ENCODE measurements around the gene TTL.
"Not testable (repeated sequence)": the region's sequence is repeated elsewhere in the genome, so short reads cannot be mapped to it uniquely, and the experiment has no call there.

Gene TTL

GRCh38 chr2:112494828-112495227 is 12.9 kb downstream of the TTL start:
- Histone ChIP-seq H3K36me3 (ENCODE audit: insufficient read depth, low read length) (peaks cover 35% of the 10 kb centered on the region), H3K4me2 (ENCODE audit: insufficient read depth, low read length) (no peak overlapping the region), H3K9me3 (ENCODE audit: insufficient read depth, low read length, severe bottlenecking) (no peaks in the 10 kb centered on the region), H2AFZ (ENCODE audit: low read depth, low read length) (no peak overlapping the region), H3K79me2 (ENCODE audit: insufficient read depth, low read length) (peaks cover 23% of the 10 kb centered on the region), H3K9ac (ENCODE audit: low read depth, low read length) (no peak overlapping the region), H4K20me1 (ENCODE audit: insufficient read depth, low read length) (no peaks in the 10 kb centered on the region; the same call in 1 of the 2 replicates), H3K27me3 (ENCODE audit: insufficient read depth, low read length, poor library complexity) (no peaks in the 10 kb centered on the region), H3K4me1 (ENCODE audit: insufficient read depth, low read length) (no peaks in the 10 kb centered on the region), H3K4me3 (ENCODE audit: low read depth in 1 of 2, low read length in 2 of 2) (no peak overlapping the region), H3K27ac (ENCODE audit: low read length) (no peak overlapping the region)
- TF ChIP-seq CTCF (IDR thresholded peaks at IDR 0.05; ENCODE audit: borderline replicate concordance, extremely low read depth, low read length, poor library complexity, severe bottlenecking) (no peak), EZH2 (IDR thresholded peaks at IDR 0.05; ENCODE audit: borderline replicate concordance, low read depth, low read length, severe bottlenecking) (no peak)
- DNase-seq = no peak
- ATAC-seq (ENCODE audit: insufficient read depth, low read depth) = no peak

DNA sequence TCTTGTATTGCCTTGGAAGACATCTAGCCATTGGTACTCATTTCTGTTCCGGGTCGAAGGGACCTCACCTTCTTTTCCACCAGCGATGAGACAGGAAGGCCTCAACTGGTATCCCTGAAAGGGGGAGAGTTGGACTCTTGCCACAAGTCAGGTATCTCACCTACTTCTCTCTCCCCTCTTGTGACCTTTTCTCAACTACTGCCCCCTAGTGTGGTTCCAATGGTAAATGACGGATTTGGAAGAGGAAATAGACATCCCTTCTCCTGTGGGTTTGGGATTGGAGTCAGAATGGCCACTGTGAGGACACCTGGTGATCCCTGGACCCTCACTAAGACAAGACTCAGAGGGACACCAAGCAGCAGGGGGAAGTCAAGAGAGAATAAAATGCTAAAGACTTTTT is 13.9 kb downstream of the TTL start:
- not testable (repeated sequence) for H3K4me3 ChIP-seq (ENCODE audit: low read depth in 1 of 2, low read length in 2 of 2); H3K4me2 ChIP-seq (ENCODE audit: insufficient read depth, low read length); H3K9ac ChIP-seq (ENCODE audit: low read depth, low read length); DNase-seq; H3K9me3 ChIP-seq (ENCODE audit: insufficient read depth, low read length, severe bottlenecking); H3K27ac ChIP-seq (ENCODE audit: low read length); H2AFZ ChIP-seq (ENCODE audit: low read depth, low read length); H3K4me1 ChIP-seq (ENCODE audit: insufficient read depth, low read length); H3K27me3 ChIP-seq (ENCODE audit: insufficient read depth, low read length, poor library complexity); H4K20me1 ChIP-seq (ENCODE audit: insufficient read depth, low read length); ATAC-seq (ENCODE audit: insufficient read depth, low read depth)
- Histone ChIP-seq H3K79me2 (ENCODE audit: insufficient read depth, low read length) (peaks cover 17% of the 10 kb centered on the region), H3K36me3 (ENCODE audit: insufficient read depth, low read length) (peaks cover 32% of the 10 kb centered on the region)

DNA sequence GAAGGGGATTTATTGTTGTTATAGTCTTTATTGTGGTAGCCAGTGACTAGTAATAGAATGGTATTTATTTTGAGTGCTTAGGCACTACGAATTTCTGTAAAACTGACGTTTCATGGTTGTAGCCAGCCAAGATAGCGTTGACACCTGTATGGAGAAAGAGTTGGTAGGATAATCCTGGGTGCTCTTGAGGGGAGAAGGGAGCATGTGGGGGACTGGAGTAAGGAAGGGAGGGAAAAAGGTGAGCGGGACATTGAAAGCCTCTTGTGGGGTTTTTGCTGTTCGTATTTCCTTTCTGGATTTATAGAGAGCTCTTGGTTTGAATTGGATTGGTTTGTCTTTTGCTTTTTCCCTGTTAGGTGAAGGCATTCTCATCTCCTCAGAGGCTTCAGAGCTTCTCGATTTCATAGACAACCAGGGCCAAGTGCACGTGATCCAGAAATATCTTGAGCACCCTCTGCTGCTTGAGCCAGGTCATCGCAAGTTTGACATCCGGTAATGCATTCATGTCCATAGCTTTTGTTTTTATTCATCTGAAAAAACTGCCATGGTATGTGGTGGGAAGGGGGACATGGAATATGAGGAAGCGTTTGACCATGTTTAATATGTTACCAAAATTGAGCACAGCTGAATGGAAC is 19.0 kb downstream of the TTL start:
- not testable (repeated sequence) for H2AFZ ChIP-seq (ENCODE audit: low read depth, low read length); H3K9me3 ChIP-seq (ENCODE audit: insufficient read depth, low read length, severe bottlenecking); H3K9ac ChIP-seq (ENCODE audit: low read depth, low read length); H3K27ac ChIP-seq (ENCODE audit: low read length); H3K4me1 ChIP-seq (ENCODE audit: insufficient read depth, low read length); H3K27me3 ChIP-seq (ENCODE audit: insufficient read depth, low read length, poor library complexity); H4K20me1 ChIP-seq (ENCODE audit: insufficient read depth, low read length); H3K79me2 ChIP-seq (ENCODE audit: insufficient read depth, low read length); H3K4me3 ChIP-seq (ENCODE audit: low read depth in 1 of 2, low read length in 2 of 2); H3K4me2 ChIP-seq (ENCODE audit: insufficient read depth, low read length)
- peak; percentile 51 for DNase-seq
- peaks cover 20% of the 10 kb centered on the region for H3K36me3 ChIP-seq (ENCODE audit: insufficient read depth, low read length)
- peak; percentile 48 for TF ChIP-seq CTCF (IDR thresholded peaks at IDR 0.05; ENCODE audit: borderline replicate concordance, extremely low read depth, low read length, poor library complexity, severe bottlenecking)
- ATAC-seq (ENCODE audit: insufficient read depth, low read depth) = peak; percentile 73

DNA sequence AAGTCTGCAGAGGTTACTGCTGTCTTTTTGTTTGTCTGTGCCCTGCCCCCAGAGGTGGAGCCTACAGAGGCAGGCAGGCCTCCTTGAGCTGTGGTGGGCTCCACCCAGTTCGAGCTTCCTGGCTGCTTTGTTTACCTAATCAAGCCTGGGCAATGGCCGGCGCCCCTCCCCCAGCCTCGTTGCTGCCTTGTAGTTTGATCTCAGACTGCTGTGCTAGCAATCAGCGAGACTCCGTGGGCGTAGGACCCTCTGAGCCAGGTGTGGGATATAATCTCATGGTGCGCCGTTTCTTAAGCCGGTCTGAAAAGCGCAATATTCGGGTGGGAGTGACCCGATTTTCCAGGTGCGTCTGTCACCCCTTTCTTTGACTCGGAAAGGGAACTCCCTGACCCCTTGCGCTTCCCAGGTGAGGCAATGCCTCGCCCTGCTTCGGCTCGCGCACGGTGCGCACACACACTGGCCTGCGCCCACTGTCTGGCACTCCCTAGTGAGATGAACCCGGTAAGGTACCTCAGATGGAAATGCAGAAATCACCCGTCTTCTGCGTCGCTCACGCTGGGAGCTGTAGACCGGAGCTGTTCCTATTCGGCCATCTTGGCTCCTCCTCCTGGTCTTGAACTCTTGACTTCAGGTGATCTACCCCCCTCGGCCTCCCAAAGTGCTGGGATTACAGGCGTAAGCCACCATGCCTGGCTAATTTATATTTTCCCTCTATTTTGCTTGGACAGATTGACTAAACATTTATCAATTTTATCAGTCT is 27.5 kb downstream of the TTL start:
- not testable (repeated sequence) for H3K4me1 ChIP-seq (ENCODE audit: insufficient read depth, low read length); H3K9ac ChIP-seq (ENCODE audit: low read depth, low read length); H2AFZ ChIP-seq (ENCODE audit: low read depth, low read length); H4K20me1 ChIP-seq (ENCODE audit: insufficient read depth, low read length); DNase-seq; H3K4me2 ChIP-seq (ENCODE audit: insufficient read depth, low read length); H3K4me3 ChIP-seq (ENCODE audit: low read depth in 1 of 2, low read length in 2 of 2); H3K79me2 ChIP-seq (ENCODE audit: insufficient read depth, low read length); H3K27me3 ChIP-seq (ENCODE audit: insufficient read depth, low read length, poor library complexity); H3K9me3 ChIP-seq (ENCODE audit: insufficient read depth, low read length, severe bottlenecking); H3K27ac ChIP-seq (ENCODE audit: low read length); ATAC-seq (ENCODE audit: insufficient read depth, low read depth)
- peaks cover 34% of the 10 kb centered on the region for H3K36me3 ChIP-seq (ENCODE audit: insufficient read depth, low read length)
